Measurements from ENCODE around the gene LMX1B. TPM values are rescaled to one million over a fixed set of nuclear protein-coding genes. Genes with fewer than 3 reads are reported as not detected.

The LMX1B gene
- total RNA-seq, 1 experiment from 2014 or later = 11.3 TPM

DNA sequence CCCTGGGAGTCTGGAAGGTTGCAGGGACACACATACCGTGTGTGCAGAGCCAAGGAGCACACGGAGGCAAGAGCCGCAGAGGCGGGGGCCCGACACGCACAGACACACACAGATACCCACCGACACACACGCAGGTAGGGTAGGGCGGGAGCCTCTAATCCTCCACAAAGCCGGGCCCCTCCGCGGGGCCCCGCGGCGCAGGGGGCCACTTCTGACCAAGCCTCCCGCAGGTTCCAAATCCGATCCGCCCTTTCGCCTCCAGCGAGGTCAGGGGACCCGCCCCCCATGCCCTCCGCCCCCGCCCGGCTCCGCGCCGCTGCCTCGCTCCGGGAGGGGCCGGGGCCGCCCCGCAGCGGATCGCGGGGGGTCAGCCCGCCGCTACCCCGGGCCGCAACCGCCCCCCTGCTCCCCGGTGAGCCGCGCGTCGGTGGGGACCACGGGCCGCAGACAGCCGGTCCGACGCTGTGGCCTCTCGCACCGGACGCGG is 1.4 kb upstream of the LMX1B start:
- H2AFZ ChIP-seq (ENCODE audit: low read depth, low read length, poor library complexity, severe bottlenecking) = no peak overlapping the region
- H3K27me3 ChIP-seq (ENCODE audit: insufficient read depth, low read length) = no peaks in the 10 kb centered on the region
- ChIA-PET RAD21 (ENCODE audit: low non-redundant PET in 1 of 2, low total read pairs in 2 of 2, uncharacterized antibody in 2 of 2, unreplicated experiment in 2 of 2) (no interaction called here), POLR2A (no interaction called here), CTCF (interaction anchor here (0.8 to 2.1 kb wide), 3 partner anchors 14 to 169 kb away, joined by 3 to 8 read pairs (median 6); no protein-coding TSS in a partner anchor)
- no peaks in the 10 kb centered on the region for H3K9me3 ChIP-seq (ENCODE audit: control insufficient read depth in 1 of 2, insufficient read depth in 1 of 2, low read depth in 1 of 2, low read length in 2 of 2)
- H3K4me1 ChIP-seq (ENCODE audit: control insufficient read depth in 1 of 2, insufficient read depth in 2 of 2, low read length in 2 of 2) = peaks cover 7 to 24% of the 10 kb centered on the region in 2 experiments; a peak in 3 of 4 replicates
- no peaks in the 10 kb centered on the region for H3K36me3 ChIP-seq (ENCODE audit: control insufficient read depth in 1 of 2, insufficient read depth in 2 of 2, low read length in 2 of 2)
- DNase-seq (ENCODE audit: low read depth, low spot score) (no peak), ATAC-seq (no peak)
- BruUV-seq (replicated peaks) = no TSS peak
- no peak overlapping the region for H3K9ac ChIP-seq (ENCODE audit: low read length)
- H3K27ac ChIP-seq (ENCODE audit: low read depth, low read length) = no peak overlapping the region
- H3K4me2 ChIP-seq (ENCODE audit: low read length) = peak overlapping the region; percentile 75; the same call in 1 of the 2 replicates
- intact Hi-C loops (cut with micrococcal nuclease) = no loop called here
- H4K20me1 ChIP-seq (ENCODE audit: insufficient read depth) = no peaks in the 10 kb centered on the region
- TF ChIP-seq RAD21 (IDR thresholded peaks at IDR 0.05; ENCODE audit: low read depth) (no peak), CTCF (IDR thresholded peaks at IDR 0.05 in 2 of 3, conservative IDR thresholded peaks at IDR 0.05 in 1 of 3; ENCODE audit: borderline replicate concordance in 1 of 3, insufficient read depth in 1 of 3, low read depth in 2 of 3, low read length in 2 of 3) (no peak), MAX (IDR thresholded peaks at IDR 0.05) (no peak), REST (IDR thresholded peaks at IDR 0.05; ENCODE audit: low read depth) (no peak), ELF1 (IDR thresholded peaks at IDR 0.05; ENCODE audit: borderline replicate concordance, low read depth) (no peak), YY1 (IDR thresholded peaks at IDR 0.05; ENCODE audit: extremely low read depth, insufficient replicate concordance, low read depth, low read length) (no peak), ATF3 (IDR thresholded peaks at IDR 0.05) (no peak), EZH2phosphoT487 (IDR thresholded peaks at IDR 0.05; ENCODE audit: borderline replicate concordance) (no peak), POLR2AphosphoS5 (IDR thresholded peaks at IDR 0.05; ENCODE audit: low read depth, low read length) (no peak), SRF (IDR thresholded peaks at IDR 0.05; ENCODE audit: low read depth) (no peak), CEBPB (IDR thresholded peaks at IDR 0.05; ENCODE audit: low read depth) (no peak), EGR1 (IDR thresholded peaks at IDR 0.05; ENCODE audit: low read depth) (no peak), TCF7L2 (IDR thresholded peaks at IDR 0.05; ENCODE audit: borderline replicate concordance, extremely low read depth, insufficient read depth, insufficient read length) (no peak), FOSL1 (IDR thresholded peaks at IDR 0.05; ENCODE audit: low read depth) (no peak), ZBTB33 (IDR thresholded peaks at IDR 0.05; ENCODE audit: extremely low read depth, insufficient replicate concordance, low read length) (no peak), SIN3A (IDR thresholded peaks at IDR 0.05; ENCODE audit: low read depth) (no peak), ZFX (IDR thresholded peaks at IDR 0.05) (no peak), CBX3 (IDR thresholded peaks at IDR 0.05; ENCODE audit: low read depth) (no peak)
- no peak overlapping the region for H3K4me3 ChIP-seq (replicated peaks in 1 of 2; ENCODE audit: low read depth in 1 of 2, low read length in 2 of 2)
- no peaks in the 10 kb centered on the region for H3K79me2 ChIP-seq (ENCODE audit: insufficient read depth, low read length)
- H3K9me2 ChIP-seq (ENCODE audit: insufficient read depth) = no peaks in the 10 kb centered on the region

Data from HCT116 (cell line).